Endothelial cell of umbilical vein (primary cell): ENCODE data around the gene PABPC1L2A.
"Not testable (repeated sequence)": the region's sequence is repeated elsewhere in the genome, so short reads cannot be mapped to it uniquely, and the experiment has no call there.

Experiments used
- MAX ChIP-seq: IDR thresholded peaks from 2 replicates; pipeline ENCODE4 v1.6.1; 2011; ENCODE audit not compliant: insufficient read depth, insufficient read length
- POLR2AphosphoS5 ChIP-seq: IDR thresholded peaks from 2 replicates; pipeline ENCODE4 v1.6.1; 2012; ENCODE audit warnings: low read depth, mild to moderate bottlenecking, control low read depth, low read length, moderate library complexity; ENCODE audit not compliant: insufficient read depth

GRCh38 chrX:73099505-73099904, 20.2 kb upstream of the PABPC1L2A start:
- not testable (repeated sequence) for TF ChIP-seq POLR2AphosphoS5, MAX
